GM20431 (cell line): ENCODE results near the gene C2orf72.
"Not testable (repeated sequence)": the region's sequence is repeated elsewhere in the genome, so short reads cannot be mapped to it uniquely, and the experiment has no call there.

ENCODE experiments used
- in situ Hi-C: fragments of 300-500 bp; cut with MseI, MboI; formaldehyde crosslinking; loops from one replicate; pipeline ENCODE4 v1.15.0; 2020; ENCODE audit warnings: low sequenced_read_pairs; ENCODE audit not compliant: unreplicated experiment

Gene C2orf72

GRCh38 chr2:231062776-231063175 lies 25.5 kb downstream of the C2orf72 start:
- in situ Hi-C loops: no loop called here

GRCh38 chr2:231063347-231063746 lies 26.0 kb downstream of the C2orf72 start:
- in situ Hi-C loops: no loop called here

- in situ Hi-C loops: no loop called here
Observed at GRCh38 chr2:231065966-231066365, 28.6 kb downstream of the C2orf72 start.

GRCh38 chr2:231067531-231067930 lies 30.2 kb downstream of the C2orf72 start:
- in situ Hi-C loops: not testable (repeated sequence)

- in situ Hi-C loops: no loop called here
Observed at GRCh38 chr2:231068525-231069222, 31.4 kb downstream of the C2orf72 start.

- in situ Hi-C loops: no loop called here
Observed at GRCh38 chr2:231069379-231070054, 32.2 kb downstream of the C2orf72 start.

- in situ Hi-C loops: no loop called here
Observed at GRCh38 chr2:231084565-231084964, 47.2 kb downstream of the C2orf72 start.

- in situ Hi-C loops: no loop called here
Observed at GRCh38 chr2:231088754-231089153, 51.4 kb downstream of the C2orf72 start.

GRCh38 chr2:231093933-231094332 lies 56.6 kb downstream of the C2orf72 start:
- in situ Hi-C loops: no loop called here

- in situ Hi-C loops: no loop called here
Observed at GRCh38 chr2:231094736-231095346, 57.5 kb downstream of the C2orf72 start.
